ENCODE data around the gene PDCD7. TPM values are rescaled to one million over a fixed set of nuclear protein-coding genes. Genes with fewer than 3 reads are reported as not detected.

Gene PDCD7
- total and polyA plus RNA-seq, 2 of the 4 experiments (the other 2 are of a cell fraction): 4.7 to 12.3 TPM

DNA sequence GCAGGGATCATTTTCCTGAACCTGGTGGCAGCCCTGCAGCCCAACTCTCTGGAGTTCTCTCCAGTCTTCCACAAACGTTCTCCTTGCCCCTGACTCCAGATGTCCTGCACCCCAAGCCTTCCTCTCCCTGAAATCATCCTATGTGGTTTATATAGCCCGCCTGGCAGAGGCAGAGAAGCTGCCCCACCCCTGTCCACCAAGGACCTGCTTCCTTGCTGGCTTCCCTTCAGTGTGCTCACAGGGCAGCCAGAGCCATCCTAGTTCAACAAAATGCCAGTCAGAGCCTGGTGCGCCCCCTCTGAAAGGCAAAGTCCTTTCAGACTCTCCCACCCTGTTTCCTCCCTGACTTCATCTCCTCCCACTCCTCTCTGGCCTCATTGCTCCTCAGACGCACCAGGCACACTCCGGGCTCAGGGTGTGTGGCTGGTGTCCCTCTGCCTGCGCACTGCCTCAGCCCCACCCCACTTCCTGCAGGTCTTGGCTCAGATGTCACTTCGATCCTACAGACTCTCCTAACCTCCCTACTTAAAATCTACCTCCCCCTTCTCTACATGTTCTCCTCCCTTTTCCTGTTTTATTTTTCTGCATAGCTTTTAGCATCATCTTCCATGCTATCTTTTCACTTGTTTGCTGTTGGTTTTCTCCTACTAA lies 51.2 kb downstream of the PDCD7 start:
- DNase-seq (no peak), ATAC-seq (ENCODE audit: low read depth) (no peak)
- H4K8ac ChIP-seq (ENCODE audit: low read depth in 2 of 2, low read length in 2 of 2): no peak overlapping the region
- H3K9me1 ChIP-seq (ENCODE audit: insufficient read depth, low read length): no peaks in the 10 kb centered on the region
- no peak overlapping the region for H3K9ac ChIP-seq (ENCODE audit: low read depth, low read length)
- H3K4me2 ChIP-seq (ENCODE audit: low read depth, low read length): no peak overlapping the region
- H4K5ac ChIP-seq (ENCODE audit: low read depth, low read length): no peak overlapping the region
- CTCF ChIA-PET: interaction anchor here (0.6 to 4.4 kb wide), 9 partner anchors 8 to 48 kb away, joined by 3 to 74 read pairs (median 6); no protein-coding TSS in a partner anchor
- peak overlapping the region; percentile 48 for H2AFZ ChIP-seq (replicated peaks; ENCODE audit: low read length, poor library complexity)
- H2BK5ac ChIP-seq (ENCODE audit: low read depth, low read length, poor library complexity, severe bottlenecking): no peak overlapping the region
- peaks cover 19% of the 10 kb centered on the region; the same call in 1 of the 2 replicates for H3K4me1 ChIP-seq (ENCODE audit: control insufficient read depth, insufficient read depth, low read length)
- WGBS, 2 experiments (ENCODE audit: extremely low coverage in 2 of 2, insufficient read length in 1 of 2): 42% methylated on average over 3 of the region's 7 CpGs; no CpG with 5 or more reads in 1 of the 2 experiments
- dilution Hi-C loops (cut with HindIII; ENCODE audit: low sequenced_read_pairs, unreplicated experiment): no loop called here
- BruUV-seq (replicated peaks): no TSS peak
- no peak overlapping the region for H3K27ac ChIP-seq (ENCODE audit: insufficient read depth, low read length)
- H3K4ac ChIP-seq (ENCODE audit: low read depth, low read length): 0 out of 2 replicates have a peak overlapping the region, but pooled peaks have one; percentile 33
- intact Hi-C loops (cut with micrococcal nuclease): no loop called here
- POLR2A ChIA-PET (ENCODE audit: unreplicated experiment): no interaction called here
- no peak overlapping the region; the same call in 1 of the 2 replicates for H3K18ac ChIP-seq (ENCODE audit: low read depth, low read length)
- H3K27me3 ChIP-seq (ENCODE audit: control insufficient read depth, insufficient read depth, low read length): peaks cover 61% of the 10 kb centered on the region
- peak overlapping the region; percentile 86 for H2AK5ac ChIP-seq (ENCODE audit: low read depth, low read length)
- H3K14ac ChIP-seq (replicated peaks; ENCODE audit: low read depth, low read length): peak overlapping the region; percentile 46; the same call in 1 of the 2 replicates
- TF ChIP-seq NFE2L2 (IDR thresholded peaks at IDR 0.05; ENCODE audit: low read depth, low read length) (no peak), MXI1 (IDR thresholded peaks at IDR 0.05; ENCODE audit: borderline replicate concordance, low read depth, low read length) (no peak), BHLHE40 (IDR thresholded peaks at IDR 0.05; ENCODE audit: low read depth, low read length) (no peak), POLR2A (IDR thresholded peaks at IDR 0.05; ENCODE audit: low read depth, low read length) (no peak), CEBPB (IDR thresholded peaks at IDR 0.05; ENCODE audit: low read depth, low read length) (no peak), MAZ (IDR thresholded peaks at IDR 0.05; ENCODE audit: borderline replicate concordance, low read depth, low read length) (no peak), RAD21 (IDR thresholded peaks at IDR 0.05; ENCODE audit: low read length) (no peak), SMC3 (IDR thresholded peaks at IDR 0.05; ENCODE audit: low read depth, low read length) (no peak), CHD1 (IDR thresholded peaks at IDR 0.05; ENCODE audit: low read depth, low read length) (no peak)
- TF ChIP-seq, protein P1, sequence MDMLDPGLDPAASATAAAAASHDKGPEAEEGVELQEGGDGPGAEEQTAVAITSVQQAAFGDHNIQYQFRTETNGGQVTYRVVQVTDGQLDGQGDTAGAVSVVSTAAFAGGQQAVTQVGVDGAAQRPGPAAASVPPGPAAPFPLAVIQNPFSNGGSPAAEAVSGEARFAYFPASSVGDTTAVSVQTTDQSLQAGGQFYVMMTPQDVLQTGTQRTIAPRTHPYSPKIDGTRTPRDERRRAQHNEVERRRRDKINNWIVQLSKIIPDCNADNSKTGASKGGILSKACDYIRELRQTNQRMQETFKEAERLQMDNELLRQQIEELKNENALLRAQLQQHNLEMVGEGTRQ (IDR thresholded peaks at IDR 0.05; ENCODE audit: low read depth, low read length): no peak
- TF ChIP-seq, protein P2, sequence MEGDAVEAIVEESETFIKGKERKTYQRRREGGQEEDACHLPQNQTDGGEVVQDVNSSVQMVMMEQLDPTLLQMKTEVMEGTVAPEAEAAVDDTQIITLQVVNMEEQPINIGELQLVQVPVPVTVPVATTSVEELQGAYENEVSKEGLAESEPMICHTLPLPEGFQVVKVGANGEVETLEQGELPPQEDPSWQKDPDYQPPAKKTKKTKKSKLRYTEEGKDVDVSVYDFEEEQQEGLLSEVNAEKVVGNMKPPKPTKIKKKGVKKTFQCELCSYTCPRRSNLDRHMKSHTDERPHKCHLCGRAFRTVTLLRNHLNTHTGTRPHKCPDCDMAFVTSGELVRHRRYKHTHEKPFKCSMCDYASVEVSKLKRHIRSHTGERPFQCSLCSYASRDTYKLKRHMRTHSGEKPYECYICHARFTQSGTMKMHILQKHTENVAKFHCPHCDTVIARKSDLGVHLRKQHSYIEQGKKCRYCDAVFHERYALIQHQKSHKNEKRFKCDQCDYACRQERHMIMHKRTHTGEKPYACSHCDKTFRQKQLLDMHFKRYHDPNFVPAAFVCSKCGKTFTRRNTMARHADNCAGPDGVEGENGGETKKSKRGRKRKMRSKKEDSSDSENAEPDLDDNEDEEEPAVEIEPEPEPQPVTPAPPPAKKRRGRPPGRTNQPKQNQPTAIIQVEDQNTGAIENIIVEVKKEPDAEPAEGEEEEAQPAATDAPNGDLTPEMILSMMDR (conservative IDR thresholded peaks at IDR 0.05; ENCODE audit: low read depth, low read length): no peak
- TF ChIP-seq, protein P3, sequence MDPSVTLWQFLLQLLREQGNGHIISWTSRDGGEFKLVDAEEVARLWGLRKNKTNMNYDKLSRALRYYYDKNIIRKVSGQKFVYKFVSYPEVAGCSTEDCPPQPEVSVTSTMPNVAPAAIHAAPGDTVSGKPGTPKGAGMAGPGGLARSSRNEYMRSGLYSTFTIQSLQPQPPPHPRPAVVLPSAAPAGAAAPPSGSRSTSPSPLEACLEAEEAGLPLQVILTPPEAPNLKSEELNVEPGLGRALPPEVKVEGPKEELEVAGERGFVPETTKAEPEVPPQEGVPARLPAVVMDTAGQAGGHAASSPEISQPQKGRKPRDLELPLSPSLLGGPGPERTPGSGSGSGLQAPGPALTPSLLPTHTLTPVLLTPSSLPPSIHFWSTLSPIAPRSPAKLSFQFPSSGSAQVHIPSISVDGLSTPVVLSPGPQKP (IDR thresholded peaks at IDR 0.05; ENCODE audit: borderline replicate concordance, low read depth, low read length): no peak
- in situ Hi-C loops (cut with MboI; ENCODE audit: low sequenced_read_pairs): loop anchor here (10.0 kb wide), 1 partner anchor 48 kb away; no protein-coding TSS in a partner anchor
- H4K20me1 ChIP-seq (ENCODE audit: insufficient read depth, low read length): no peaks in the 10 kb centered on the region; the same call in none of the 2 replicates
- no peak overlapping the region for H2BK15ac ChIP-seq (ENCODE audit: low read depth, low read length)
- H3K79me1 ChIP-seq (ENCODE audit: low read depth in 1 of 2, low read length in 2 of 2): no peaks in the 10 kb centered on the region
- no peak overlapping the region for H3K56ac ChIP-seq (ENCODE audit: extremely low read depth, insufficient read depth, low read length)
- H3K9me3 ChIP-seq (ENCODE audit: control insufficient read depth, insufficient read depth, low read length): no peaks in the 10 kb centered on the region
- H3K23ac ChIP-seq (ENCODE audit: low read depth, low read length): no peak overlapping the region
- no peak overlapping the region for H3K4me3 ChIP-seq (ENCODE audit: insufficient read depth, low read depth, low read length)
- H4K91ac ChIP-seq (ENCODE audit: insufficient read depth, low read depth, low read length): no peak overlapping the region
- peak overlapping the region; percentile 53; the same call in 1 of the 2 replicates for H2BK120ac ChIP-seq (ENCODE audit: low read depth, low read length)
- no peak overlapping the region for H2BK20ac ChIP-seq (ENCODE audit: low read depth, low read length)
- peak overlapping the region; percentile 43 for H2AK9ac ChIP-seq (replicated peaks; ENCODE audit: low read depth, low read length, poor library complexity)
- H3K36me3 ChIP-seq (ENCODE audit: control insufficient read depth, insufficient read depth, low read length): no peaks in the 10 kb centered on the region
